Stimulated activated naive CD8-positive, alpha-beta T cell treated with anti-CD3 and anti-CD28 coated beads, Interleukin-15, amount 100 ng/mL, for 72 hours (primary cell): ENCODE results near the gene PRDM16.

ENCODE experiments used
- ATAC-seq: fragments of 150-1000 bp; cut with Tn5 transposase; 2 replicates; pipeline ENCODE4 v1.10.0; 2021; ENCODE audit warnings: mild to moderate bottlenecking, moderate library complexity
- DNase-seq, 2 donors: peaks; one replicate each; pipeline ENCODE4 v3.0.0; 2021 to 2022
- H3K27ac Mint-ChIP-seq, 2 donors: one replicate each; pipeline ENCODE4 v1.8.0; 2022; ENCODE audit warnings: mild to moderate bottlenecking in 2 of 2, mixed read lengths in 2 of 2, moderate library complexity in 2 of 2
- H3K27me3 Mint-ChIP-seq: one replicate; pipeline ENCODE4 v1.8.0; 2022; ENCODE audit warnings: mixed read lengths
- H3K4me1 Mint-ChIP-seq: one replicate; pipeline ENCODE4 v1.8.0; 2022; ENCODE audit warnings: mild to moderate bottlenecking, mixed read lengths
- H3K4me3 Mint-ChIP-seq, 2 donors: one replicate each; pipeline ENCODE4 v1.8.0; 2022; ENCODE audit warnings: mild to moderate bottlenecking in 2 of 2, mixed read lengths in 2 of 2, moderate library complexity in 1 of 2
- H3K9me3 Mint-ChIP-seq, 2 donors: one replicate each; pipeline ENCODE4 v1.8.0; 2022; ENCODE audit warnings: mixed read lengths in 2 of 2

Gene PRDM16

GRCh38 chr1:3029991-3030662 lies 38.9 kb upstream of the PRDM16 start:
- no peak for ATAC-seq
- Mint-ChIP-seq H3K27ac (peak overlapping the region in 1 of 2 donors; percentile 6), H3K9me3 (no peaks in the 10 kb centered on the region), H3K27me3 (peaks cover 7% of the 10 kb centered on the region), H3K4me3 (no peak overlapping the region), H3K4me1 (peaks cover 32% of the 10 kb centered on the region)
- no peak for DNase-seq

DNA sequence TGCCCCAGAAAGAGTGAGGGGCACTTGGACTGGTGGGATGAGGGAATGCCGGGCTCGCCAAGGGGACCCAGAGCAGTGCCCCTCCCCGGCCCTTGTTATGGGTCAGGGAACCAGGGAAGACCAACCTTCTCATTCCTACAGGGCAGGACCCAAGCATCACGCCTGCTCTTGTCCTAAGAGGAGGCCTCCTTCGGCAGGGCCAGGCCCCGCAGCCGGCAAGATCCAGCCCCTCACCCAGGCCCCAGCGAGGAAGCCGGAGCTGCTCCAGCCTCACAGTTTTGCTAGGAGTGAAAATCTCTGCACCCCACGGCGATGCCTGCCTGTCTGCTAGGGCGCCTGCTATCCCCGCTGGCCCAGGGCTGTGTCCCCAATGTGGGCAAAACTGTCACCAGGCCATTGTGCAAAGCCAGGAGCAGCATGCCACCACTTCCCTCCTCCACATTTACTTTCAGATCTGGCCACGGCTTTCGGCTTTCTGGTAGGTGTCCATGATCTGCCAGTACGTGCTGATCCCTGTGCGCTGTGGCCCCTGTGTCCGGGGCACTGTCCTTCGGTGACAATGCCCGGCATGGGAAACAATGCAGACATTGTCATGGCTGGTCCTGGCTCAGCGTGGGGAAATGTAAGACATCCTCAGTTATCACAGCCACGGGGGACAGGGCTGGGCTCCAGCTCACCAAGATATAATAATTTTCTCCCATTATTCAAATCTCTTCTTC lies 38.2 kb upstream of the PRDM16 start:
- Mint-ChIP-seq H3K27ac (no peak overlapping the region), H3K9me3 (no peaks in the 10 kb centered on the region), H3K4me3 (no peak overlapping the region), H3K27me3 (peaks cover 7% of the 10 kb centered on the region), H3K4me1 (peaks cover 36% of the 10 kb centered on the region)
- DNase-seq (no peak), ATAC-seq (no peak)

DNA sequence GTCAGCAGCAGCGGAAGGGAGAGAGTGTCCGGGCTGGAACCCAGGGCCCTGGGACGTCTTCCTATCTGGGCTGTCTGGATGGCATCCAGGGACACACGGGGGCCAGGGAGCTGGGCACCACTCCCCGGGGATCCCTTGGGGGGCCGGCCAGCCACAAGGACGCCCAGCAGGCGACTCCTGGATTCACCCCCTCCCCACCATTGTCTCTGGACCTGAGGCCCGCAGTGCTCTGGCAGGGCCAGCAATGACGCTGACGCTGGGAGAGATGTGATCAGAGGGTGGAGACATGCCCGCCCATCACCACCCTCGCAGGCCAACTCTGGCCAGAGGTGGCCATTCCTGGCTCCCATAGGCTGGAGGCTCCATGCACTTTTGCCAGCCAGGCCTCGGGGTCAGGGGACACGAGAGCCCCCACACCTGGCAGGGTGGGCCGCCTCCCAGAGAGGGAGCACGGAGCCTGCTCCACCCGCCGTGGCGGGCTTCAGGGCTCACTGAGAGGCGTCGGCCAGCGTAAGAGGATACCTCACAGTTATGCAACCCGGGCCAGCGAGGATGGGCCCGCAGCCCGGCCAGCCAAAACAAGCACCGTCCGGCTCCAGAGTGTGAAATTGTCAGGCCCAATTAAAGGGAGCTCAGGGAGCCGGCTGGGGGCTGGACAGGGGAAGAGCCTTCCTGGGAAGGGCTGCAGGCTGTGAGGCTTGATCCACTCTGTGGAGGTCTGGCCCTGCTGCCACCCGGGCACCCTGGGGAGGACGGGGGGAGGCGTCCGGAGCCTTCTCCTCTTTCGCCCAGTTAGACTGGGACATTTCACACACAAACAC lies 37.4 kb upstream of the PRDM16 start:
- H3K27ac Mint-ChIP-seq: peak overlapping the region in 1 of 2 donors; percentile 49
- DNase-seq: no peak

GRCh38 chr1:3032371-3033039 lies 36.5 kb upstream of the PRDM16 start:
- no peak for DNase-seq
- peak overlapping the region; percentile 78 to 83 for H3K27ac Mint-ChIP-seq
- peaks cover 7% of the 10 kb centered on the region for H3K27me3 Mint-ChIP-seq
- H3K4me3 Mint-ChIP-seq: peak overlapping the region in 1 of 2 donors; percentile 57
- H3K9me3 Mint-ChIP-seq: no peaks in the 10 kb centered on the region
- H3K4me1 Mint-ChIP-seq: peaks cover 36% of the 10 kb centered on the region
- ATAC-seq: peak; percentile 24

More for the DNA sequence above, 37.4 kb upstream of the PRDM16 start:
- Mint-ChIP-seq H3K4me3 (peak overlapping the region in 1 of 2 donors; percentile 57), H3K27me3 (peaks cover 7% of the 10 kb centered on the region), H3K9me3 (no peaks in the 10 kb centered on the region), H3K4me1 (peaks cover 36% of the 10 kb centered on the region)
- no peak for ATAC-seq

DNA sequence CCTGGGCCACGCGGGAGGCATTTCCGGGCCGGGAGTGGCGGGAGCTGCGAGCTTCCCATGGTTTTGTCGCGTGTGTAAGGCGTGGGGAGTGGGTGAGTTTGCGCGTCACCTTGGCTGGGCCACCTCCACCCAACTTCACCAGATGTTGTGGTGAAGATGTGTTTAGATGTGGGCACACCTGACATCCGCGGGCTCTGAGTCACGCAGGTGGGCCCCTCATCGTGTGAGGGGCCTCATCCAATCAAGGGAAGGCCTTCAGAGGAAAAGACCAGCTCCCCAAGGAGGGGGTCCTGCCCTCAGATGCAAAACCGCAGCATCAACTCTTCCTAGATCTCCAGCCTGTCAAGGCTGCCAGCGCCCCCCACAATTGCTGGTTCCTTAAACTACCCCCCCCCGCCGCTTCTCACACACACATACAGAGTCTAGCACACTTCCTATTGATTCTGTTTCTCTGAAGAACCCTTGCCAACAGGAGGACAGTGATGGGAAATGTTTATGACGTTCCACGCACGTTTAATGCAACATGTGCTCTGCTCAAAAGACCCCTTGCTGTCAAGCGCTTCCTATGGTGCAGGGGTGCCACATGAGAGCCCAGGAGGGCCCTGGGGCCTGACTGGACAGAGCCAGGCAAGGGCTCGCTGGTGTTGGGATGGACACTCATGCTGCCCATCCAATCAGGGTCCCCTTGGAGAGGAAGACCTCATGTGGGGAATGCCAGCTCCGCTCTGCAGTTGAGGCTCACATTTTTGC lies 35.8 kb upstream of the PRDM16 start:
- H3K9me3 Mint-ChIP-seq: no peaks in the 10 kb centered on the region
- peak; percentile 60 for ATAC-seq
- H3K4me1 Mint-ChIP-seq: peaks cover 36% of the 10 kb centered on the region
- H3K27ac Mint-ChIP-seq: peak overlapping the region in 1 of 2 donors; percentile 83
- peak overlapping the region in 1 of 2 donors; percentile 57 for H3K4me3 Mint-ChIP-seq
- peaks cover 7% of the 10 kb centered on the region for H3K27me3 Mint-ChIP-seq
- peak in 1 of 2 donors; percentile 36 for DNase-seq

DNA sequence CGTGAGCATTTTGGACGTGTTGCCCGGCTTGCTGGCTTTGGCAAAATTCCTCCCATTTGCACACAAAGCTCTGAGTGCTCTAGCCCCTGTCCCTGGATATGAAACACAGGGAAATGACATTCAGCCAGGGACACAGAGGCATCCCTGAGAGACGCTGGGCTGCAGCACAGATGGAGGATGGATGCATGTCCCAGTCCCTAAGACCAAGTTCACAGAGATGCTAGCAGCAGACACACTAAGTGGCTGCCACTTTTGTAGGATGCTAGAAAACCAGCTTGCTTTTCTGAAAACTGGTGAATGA lies 35.3 kb upstream of the PRDM16 start:
- no peak for DNase-seq
- Mint-ChIP-seq H3K9me3 (no peaks in the 10 kb centered on the region), H3K27me3 (peaks cover 7% of the 10 kb centered on the region), H3K27ac (no peak overlapping the region), H3K4me1 (peaks cover 36% of the 10 kb centered on the region), H3K4me3 (peak overlapping the region in 1 of 2 donors; percentile 43)
- ATAC-seq: no peak

DNA sequence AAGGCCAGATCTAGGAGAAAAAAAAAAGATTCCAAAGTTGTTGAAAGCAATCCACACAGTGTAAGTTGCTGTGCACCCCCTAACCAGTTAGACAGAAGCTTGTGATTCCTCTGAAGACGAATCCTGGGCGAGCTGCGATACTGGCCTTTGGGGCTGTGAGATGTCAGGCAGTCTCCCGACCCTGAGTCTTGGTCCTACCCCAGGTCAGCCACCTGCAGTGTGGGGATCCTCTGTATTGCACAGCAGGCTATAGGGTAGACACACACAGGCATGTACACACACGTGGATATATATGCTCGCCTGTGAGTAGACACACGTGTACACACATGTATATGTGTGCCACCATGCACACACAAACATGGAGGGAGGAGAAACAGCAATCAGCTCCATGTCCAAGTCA lies 34.8 kb upstream of the PRDM16 start:
- ATAC-seq: no peak
- Mint-ChIP-seq H3K27me3 (peaks cover 7% of the 10 kb centered on the region), H3K4me1 (peaks cover 36% of the 10 kb centered on the region), H3K4me3 (no peak overlapping the region), H3K27ac (no peak overlapping the region), H3K9me3 (no peaks in the 10 kb centered on the region)
- no peak for DNase-seq

DNA sequence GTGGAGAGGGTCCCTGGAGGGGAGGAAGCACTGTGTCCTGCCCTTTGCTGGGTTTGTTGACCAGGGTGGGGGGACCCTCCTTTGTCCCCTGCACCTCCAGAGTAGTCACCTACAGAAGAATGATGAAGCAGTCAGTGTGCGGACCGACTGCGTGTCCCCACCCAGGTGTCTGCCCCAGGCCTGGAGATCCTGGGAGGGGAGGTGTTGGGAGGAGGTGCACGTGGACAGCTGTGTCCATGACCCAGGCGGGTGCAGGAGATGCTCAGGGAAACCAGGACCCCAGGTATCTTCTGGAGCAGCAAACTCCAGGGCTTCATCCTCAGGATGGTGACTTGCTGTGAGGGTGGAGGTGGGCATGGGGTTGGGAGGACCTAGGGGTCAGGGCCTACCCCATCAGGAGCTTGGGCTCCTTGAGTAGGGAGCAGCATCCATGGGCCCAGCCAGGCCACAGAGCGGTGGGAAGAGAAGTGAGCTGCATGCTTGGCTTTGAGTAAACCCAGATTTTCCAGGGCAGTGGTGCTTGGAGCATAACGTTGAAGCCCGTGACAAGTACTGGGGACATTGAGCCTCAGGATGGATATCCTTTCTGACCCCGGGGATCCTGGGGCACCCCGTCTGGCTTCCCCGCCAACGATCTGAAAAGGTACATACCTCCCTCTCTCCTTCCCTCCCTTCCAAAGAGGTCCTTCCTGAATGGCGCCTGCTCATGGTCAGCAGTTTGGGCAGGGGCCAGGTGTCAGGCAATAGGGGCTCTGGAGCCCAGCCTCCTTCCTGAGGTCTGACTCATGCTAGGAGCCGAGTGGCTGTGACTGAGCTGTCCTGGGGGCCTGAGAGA lies 34.1 kb upstream of the PRDM16 start:
- Mint-ChIP-seq H3K4me3 (no peak overlapping the region), H3K27me3 (peaks cover 7% of the 10 kb centered on the region), H3K27ac (no peak overlapping the region), H3K4me1 (peaks cover 36% of the 10 kb centered on the region), H3K9me3 (no peaks in the 10 kb centered on the region)
- DNase-seq (no peak), ATAC-seq (no peak)

DNA sequence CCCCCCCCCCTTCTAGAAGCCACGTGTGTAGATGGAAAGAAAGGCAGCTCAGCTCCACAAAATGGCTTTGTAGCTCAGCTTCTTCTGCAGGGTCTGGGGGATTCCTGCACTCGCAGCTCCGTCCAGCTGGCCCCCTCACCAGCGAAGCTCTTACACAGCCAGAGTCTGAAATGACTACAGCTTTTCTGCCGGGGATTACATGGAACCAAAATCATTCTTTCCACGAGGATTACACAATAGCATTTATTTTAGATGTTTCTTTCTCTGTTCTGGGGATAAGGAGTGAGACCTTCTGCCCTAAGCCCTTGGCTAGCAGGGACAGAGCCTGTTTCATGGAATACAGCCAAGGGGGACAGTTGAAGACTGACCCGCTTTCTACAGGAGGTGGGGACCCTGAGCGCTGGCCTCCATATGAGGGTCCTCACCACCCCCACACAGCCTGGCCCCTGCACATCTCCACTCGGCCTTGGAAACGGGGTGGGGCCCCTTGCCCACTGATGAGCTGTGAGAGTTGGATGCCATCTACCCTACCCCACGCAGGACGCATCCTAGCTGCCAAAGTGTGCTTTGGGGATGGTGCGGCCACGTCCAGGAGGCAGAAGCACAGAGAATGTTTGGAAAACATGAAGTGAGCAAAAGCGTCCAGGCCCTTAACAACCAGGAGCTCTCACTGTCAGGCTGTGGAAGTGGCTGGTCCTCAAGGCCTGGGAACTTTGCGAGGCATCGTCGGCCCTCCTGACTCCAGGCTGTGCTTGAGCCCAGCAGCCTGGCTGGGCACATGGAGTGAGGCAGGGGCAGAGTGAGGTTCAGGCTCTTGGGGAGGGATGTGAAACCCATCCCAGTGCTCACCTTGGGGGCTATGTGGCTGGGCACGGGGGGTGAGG lies 33.2 kb upstream of the PRDM16 start:
- Mint-ChIP-seq H3K4me3 (no peak overlapping the region), H3K27me3 (peaks cover 7% of the 10 kb centered on the region), H3K27ac (no peak overlapping the region), H3K4me1 (peaks cover 36% of the 10 kb centered on the region), H3K9me3 (no peaks in the 10 kb centered on the region)
- ATAC-seq: no peak
- no peak for DNase-seq

GRCh38 chr1:3036447-3037280 lies 32.3 kb upstream of the PRDM16 start:
- no peak overlapping the region for H3K4me3 Mint-ChIP-seq
- H3K27ac Mint-ChIP-seq: no peak overlapping the region
- H3K27me3 Mint-ChIP-seq: no peaks in the 10 kb centered on the region
- ATAC-seq: no peak
- DNase-seq: no peak
- H3K9me3 Mint-ChIP-seq: no peaks in the 10 kb centered on the region
- H3K4me1 Mint-ChIP-seq: peaks cover 36% of the 10 kb centered on the region

DNA sequence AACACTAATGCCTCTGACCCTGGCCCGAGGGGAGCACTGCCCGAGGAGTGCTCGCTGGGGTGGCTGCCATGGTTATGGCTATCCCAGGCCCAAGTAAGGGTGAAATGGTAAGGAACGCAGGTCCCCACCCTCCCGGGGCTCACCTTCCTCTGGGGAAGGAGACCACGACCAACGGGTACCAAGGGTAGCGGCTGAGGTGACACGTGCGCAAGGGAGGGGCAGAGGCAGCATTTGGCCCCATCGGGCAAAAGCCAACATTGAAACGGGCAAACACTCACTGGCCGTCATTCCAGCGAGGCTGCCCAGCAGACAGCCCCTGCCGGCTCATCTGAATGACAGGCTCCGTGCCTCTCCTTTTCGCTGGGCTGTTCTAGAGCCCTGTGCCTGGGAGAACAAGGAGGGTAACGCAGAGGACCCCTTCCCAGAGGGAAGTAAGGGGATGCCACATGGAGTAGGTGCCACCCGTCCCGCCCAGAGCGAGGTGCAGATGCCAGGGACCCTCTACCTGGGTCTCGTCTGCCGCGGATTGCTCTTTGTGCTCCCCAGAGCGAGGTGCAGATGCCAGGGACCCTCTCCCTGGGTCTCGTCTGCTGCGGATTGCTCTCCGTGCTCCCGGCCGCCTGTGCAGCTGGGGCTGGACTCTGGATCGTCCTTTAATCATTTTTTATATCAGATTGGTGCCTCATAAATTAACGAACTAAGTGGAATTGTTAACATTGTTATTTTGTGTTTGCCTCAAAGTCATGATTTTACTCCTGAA lies 31.5 kb upstream of the PRDM16 start:
- H3K27me3 Mint-ChIP-seq: no peaks in the 10 kb centered on the region
- H3K9me3 Mint-ChIP-seq: no peaks in the 10 kb centered on the region
- no peak overlapping the region for H3K4me3 Mint-ChIP-seq
- peaks cover 31% of the 10 kb centered on the region for H3K4me1 Mint-ChIP-seq
- ATAC-seq (no peak), DNase-seq (no peak)
- H3K27ac Mint-ChIP-seq: peak overlapping the region in 1 of 2 donors; percentile 19

DNA sequence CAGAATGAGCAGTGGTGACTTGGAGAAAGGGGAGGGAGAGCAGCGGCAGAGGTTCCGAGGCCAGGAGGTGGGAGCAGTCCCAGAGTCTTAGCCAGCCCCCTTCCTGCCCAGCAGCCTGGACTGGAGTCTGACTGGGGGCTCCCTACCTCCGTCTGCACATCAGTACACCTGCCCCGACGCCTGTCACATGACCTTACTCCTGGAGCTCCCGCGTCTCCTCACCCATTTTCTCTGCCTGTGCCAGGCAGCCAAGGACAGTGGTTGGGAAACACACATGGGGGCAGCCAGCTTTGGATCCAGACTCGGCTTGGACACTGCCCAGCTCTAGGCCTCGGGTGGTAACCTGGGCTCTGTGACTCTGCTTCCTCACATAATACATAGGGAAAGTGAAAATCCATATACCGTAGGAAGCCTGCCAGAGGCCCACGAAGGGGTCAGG lies 30.9 kb upstream of the PRDM16 start:
- Mint-ChIP-seq H3K27me3 (no peaks in the 10 kb centered on the region), H3K9me3 (no peaks in the 10 kb centered on the region), H3K27ac (no peak overlapping the region), H3K4me3 (no peak overlapping the region), H3K4me1 (peaks cover 24% of the 10 kb centered on the region)
- ATAC-seq (no peak), DNase-seq (no peak)
